ENCODE results near the gene DGKD.

DNA sequence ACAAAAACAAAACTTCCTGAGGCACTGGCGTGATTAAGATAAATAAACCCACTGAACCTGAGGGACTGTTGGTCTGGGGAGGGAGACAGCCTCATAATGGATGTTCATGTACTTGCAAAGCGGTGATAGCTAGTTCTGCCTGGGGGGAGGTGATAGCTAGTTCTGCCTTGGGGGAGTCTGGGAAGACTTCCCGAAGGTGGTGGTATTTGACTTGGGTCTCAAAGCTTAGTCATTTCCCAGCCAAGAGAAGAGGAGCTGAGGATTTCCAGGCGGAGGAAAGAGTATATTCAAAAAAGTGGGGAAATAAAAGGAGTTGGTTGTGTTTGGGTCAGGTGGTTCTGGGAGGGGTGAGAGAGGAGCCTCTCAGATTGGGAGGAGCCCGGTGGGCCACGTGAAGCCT lies 24.7 kb downstream of the DGKD start:
- no peak for TF ChIP-seq POLR2A (IDR thresholded peaks at IDR 0.05; ENCODE audit: low read depth, low read length)
- no peak for TF ChIP-seq POLR2AphosphoS5 (IDR thresholded peaks at IDR 0.05; ENCODE audit: low read depth, low read length)
- no peak for TF ChIP-seq TAF1 (IDR thresholded peaks at IDR 0.05; ENCODE audit: borderline replicate concordance, low read depth, low read length)

Data from GM12892 (cell line).